ENCODE measurements around the gene GNRHR.
"Not testable (repeated sequence)": the region's sequence is repeated elsewhere in the genome, so short reads cannot be mapped to it uniquely, and the experiment has no call there.

Gene GNRHR

DNA sequence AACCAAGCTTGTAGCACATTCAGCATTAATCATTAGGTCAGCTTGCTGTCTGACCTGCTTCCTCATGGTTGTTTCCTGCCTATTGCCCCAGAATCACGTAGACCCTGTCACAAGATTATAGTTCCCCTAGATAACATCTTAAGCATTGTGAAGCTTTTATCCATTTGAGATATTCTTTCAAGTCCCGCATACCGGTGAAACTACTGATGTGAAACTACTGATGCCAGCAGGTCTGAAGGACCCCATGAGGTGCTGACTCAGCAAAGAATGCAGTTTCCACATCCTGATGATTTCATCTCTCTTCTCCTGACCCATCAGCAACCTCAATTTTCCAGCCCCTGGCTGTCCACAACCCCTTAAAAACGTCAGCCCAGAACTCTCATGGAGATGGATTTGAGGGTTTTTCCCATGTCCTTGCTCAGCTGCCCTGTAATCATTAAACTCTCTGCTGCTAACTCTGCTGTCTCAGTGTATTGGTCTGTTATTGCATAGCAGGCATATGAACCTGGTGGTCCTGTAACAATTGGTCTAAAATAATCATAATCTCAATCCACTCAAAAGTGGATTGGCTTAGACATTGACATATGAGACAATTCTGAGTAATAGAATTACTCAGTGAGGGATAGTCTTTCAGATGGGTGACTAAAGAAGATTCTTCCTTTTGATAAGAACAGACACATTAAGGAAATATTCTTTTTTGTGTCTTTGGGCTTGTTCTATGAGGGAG lies 26.9 kb downstream of the GNRHR start:
- peak; percentile 58 for DNase-seq (ENCODE audit: low spot score)

- no peak for DNase-seq (ENCODE audit: low spot score)
Observed at GRCh38 chr4:67725981-67726380, 28.2 kb downstream of the GNRHR start.

- no peak for DNase-seq (ENCODE audit: low spot score)
Observed at GRCh38 chr4:67725132-67725531, 29.1 kb downstream of the GNRHR start.

- DNase-seq (ENCODE audit: low spot score): no peak
Observed at GRCh38 chr4:67723949-67724348, 30.2 kb downstream of the GNRHR start.

- no peak for DNase-seq (ENCODE audit: low spot score)
Observed at GRCh38 chr4:67723341-67723740, 30.8 kb downstream of the GNRHR start.

DNA sequence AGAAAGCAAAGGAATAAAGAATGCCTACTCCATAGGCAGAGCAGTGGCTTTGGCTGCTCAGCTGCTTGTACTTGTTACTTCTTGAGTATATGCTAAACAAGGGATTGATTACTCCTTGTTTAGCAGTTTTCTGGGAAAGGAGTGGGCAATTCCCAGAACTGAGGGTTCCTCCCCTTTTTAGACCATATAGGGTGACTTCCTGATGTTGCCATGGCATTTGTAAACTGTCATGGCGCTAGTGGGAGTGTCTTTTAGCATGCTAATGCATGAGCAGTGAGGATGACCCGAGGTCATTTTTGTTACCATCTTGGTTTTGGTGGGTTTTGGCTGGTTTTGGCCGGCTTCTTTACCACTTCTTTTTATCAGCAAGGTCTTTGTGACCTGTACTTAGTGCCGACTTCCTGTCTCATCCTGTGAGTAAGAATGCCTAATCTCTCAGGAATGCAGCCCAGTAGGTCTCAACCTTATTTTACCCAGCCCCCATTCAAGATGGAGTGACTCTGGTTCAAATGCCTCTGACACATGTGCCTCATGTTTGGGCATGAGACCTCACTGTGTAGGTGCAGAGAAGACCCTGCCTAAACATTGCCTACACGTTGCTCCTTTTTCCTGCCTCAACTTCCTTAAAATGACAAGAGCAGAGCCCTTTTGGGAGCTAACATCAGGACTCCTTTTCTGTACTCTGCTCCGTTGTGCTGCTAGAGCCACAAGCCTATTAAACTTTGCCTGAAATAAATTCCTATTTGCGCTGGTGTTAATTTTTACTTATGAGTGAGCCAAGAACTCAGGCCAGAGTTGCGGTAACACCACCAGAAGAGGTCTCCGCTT lies 32.2 kb downstream of the GNRHR start:
- peak; percentile 78 for DNase-seq (ENCODE audit: low spot score)

DNA sequence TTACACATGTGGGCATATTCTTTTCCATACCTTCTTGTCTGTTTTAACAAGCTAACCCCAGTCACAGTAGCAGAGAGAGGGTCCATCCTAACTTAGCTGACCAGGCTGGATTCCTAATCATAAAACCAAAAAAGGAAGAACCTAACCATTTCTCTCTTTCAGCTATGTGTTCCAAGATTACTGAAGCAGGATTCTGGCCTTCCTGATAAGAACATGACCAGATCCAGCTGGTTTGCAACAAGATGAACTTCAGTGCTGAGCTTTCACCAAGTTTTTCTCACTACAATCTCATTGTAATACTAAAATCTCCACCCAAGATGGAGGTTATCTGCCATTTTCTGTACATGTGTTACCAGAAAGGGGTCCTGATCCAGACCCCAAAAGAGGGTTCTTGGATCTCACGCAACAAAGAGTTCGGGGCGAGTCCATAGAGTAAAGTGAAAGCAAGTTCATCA lies 32.8 kb downstream of the GNRHR start:
- DNase-seq (ENCODE audit: low spot score): no peak

DNA sequence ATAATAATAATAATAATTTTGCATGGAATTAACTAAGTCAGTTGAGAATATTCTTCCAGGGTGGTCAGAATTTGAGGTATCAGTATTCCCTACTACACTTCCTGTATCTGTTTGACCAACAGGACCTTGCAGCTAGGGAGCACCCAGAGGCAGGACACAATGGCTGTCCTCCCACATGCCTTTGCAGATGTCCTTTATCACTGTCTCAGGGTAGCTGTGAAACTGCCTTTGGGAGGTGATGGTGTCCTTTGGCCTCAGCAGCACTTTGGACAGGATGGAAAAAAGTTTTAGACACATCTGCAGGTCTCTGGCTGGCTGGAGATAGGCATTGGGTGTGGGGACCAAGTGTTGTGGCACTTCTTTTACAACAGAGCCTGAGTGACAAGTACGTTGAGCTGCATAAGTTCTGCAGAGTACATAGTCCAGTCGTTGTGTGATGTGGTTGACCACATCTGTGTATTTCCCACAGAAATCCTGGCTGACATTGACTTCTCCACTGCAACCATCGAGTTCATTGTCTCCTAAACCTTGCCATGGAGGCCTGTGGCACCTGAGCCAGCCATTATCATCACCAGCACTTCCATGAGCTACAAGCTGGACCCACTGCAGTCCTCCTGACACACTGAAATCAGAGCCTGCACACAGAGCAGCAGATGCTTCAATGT lies 34.1 kb downstream of the GNRHR start:
- DNase-seq (ENCODE audit: low spot score): no peak

DNA sequence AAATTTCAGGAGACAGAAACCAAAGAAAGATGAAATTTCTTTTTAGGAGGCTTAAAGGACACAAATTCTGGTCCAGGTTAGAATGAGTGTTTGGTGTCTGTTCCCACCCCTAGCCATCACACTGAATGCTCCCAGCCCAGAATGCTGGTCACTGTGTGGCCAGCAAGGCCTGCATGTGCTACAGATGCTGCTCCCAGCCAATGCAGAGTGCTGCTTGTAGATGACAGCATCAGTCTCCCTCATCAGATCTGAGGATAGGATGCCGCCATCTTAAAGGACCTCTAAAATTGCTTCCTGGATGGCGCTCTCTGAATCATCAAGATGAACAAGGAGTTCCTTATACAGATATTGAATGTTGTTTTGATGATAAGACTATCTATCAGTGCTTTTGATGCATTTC lies 35.3 kb downstream of the GNRHR start:
- DNase-seq (ENCODE audit: low spot score): no peak

- DNase-seq (ENCODE audit: low spot score): no peak
Observed at GRCh38 chr4:67717586-67717985, 36.6 kb downstream of the GNRHR start.

- no peak for DNase-seq (ENCODE audit: low spot score)
Observed at GRCh38 chr4:67714955-67715354, 39.2 kb downstream of the GNRHR start.

DNA sequence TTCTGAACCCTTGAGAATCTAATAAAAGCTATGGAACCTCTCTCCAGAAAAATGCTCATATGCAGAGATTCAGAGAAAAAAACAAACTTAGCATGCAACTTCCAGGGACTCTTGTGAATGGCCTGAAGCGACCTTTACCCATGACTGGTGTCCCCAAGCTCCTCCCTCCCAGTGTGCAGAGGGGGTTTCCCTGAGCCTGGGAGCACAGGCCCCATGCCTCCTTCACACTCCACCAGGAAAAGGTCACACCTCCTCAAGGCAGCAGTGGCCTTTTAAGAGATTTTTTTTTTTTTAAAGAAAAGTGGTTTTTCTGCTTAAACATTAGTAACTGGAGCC lies 40.0 kb downstream of the GNRHR start:
- DNase-seq (ENCODE audit: low spot score): no peak

- DNase-seq (ENCODE audit: low spot score): peak; percentile 35
Observed at GRCh38 chr4:67713529-67714247, 40.5 kb downstream of the GNRHR start.

- no peak for DNase-seq (ENCODE audit: low spot score)
Observed at GRCh38 chr4:67712650-67713528, 41.3 kb downstream of the GNRHR start.

DNA sequence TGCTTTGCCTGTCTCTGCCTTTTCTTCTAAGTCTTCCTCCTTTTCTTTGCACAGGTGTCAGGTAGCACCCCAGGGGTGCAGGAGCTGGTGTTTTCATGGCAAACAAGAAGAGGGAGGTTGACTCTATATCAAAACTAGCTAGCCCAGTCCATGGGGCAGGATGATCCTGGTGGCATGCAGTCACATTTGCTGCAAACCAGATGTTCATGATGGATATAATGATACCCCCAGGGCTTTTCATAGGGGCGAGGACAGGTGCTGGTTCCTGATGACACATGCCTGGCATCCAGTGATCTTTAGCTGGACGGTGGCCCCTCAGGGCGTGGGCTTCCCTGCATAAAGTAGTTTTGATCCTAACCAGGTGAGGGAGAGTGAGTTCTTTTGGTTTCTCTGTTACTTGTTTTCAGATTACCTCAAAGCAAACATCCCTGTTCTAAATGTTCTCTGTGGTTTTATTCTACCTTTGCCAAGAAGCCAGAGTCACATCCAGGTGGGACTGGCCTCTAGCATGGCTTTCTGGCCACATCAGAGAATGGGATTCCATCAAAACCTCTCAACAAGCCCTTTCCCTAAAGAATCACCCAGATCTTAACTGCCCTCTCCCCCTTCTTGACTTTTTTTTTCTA lies 42.1 kb downstream of the GNRHR start:
- DNase-seq (ENCODE audit: low spot score): no peak

GRCh38 chr4:67706682-67707081 lies 47.5 kb downstream of the GNRHR start:
- DNase-seq (ENCODE audit: low spot score): not testable (repeated sequence)

- no peak for DNase-seq (ENCODE audit: low spot score)
Observed at GRCh38 chr4:67704843-67705242, 49.3 kb downstream of the GNRHR start.

DNA sequence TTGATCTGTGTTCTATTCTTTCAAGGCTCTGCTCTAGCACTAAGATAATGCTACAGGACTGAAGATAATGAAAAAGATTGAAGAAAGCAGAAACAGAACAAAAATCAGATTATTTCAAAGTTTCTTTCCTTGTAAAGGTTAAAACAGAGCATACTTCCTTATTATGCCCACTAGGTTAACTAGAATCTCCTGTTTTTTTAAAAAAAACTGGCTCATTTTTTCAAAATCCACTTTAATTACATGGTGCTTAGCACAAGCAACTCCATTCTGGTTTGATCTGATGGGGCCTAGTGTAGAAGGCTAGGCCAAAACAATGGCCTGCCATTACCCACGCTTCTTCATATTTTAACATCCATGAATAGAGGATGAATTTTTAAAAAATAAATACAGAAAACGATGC lies 52.0 kb downstream of the GNRHR start:
- DNase-seq (ENCODE audit: low spot score): no peak

- DNase-seq (ENCODE audit: low spot score): peak; percentile 85
Observed at GRCh38 chr4:67701517-67701850, 52.7 kb downstream of the GNRHR start.

DNA sequence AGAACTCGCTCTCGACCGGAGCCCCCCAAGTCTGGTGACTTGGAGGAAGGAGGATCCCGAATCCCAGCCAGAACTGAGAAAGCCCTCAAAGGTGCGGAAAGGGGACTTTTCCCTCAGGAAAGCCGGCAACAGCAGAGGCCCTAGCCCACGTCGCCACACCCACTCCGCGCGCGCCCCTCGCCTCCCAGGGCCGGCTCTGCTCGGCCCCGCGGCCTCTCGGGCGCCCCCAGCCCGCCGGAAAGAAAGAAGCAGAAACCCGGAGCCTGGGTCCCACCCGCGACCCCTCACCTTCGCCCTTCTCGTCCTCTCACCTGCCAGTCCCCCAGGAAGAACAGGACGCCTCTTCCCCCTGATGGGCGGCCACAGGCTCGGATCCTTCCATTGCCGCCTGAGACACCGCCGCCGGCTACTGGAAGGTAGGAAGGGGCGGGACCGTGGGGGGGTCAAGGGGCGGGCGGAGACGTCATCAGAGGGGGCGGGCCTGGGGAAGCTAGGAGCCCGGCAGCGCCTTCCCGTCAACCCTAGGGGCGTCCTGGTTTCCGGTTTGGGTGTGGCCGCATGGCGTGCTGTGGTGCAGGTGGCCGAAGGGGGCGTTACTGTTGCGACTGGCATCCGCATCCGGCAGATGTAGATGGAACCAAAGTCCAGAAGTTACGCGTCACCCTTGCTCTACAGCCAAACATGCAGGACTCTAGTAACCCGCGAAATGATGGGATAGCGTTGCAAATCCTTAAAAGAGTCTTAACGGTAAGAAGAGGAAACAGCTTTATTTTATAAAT lies 53.3 kb downstream of the GNRHR start, which contains the start of gene UBA6:
Gene UBA6, minus strand, starts transcription at position 418 of the 779 bp plus-strand sequence. Its CDS starts 36 bp downstream, at position 382.
- DNase-seq (ENCODE audit: low spot score): peak; percentile 98

All from RKO (cell line).